Medulla oblongata (tissue), 1 donor: ENCODE measurements around the gene OR6K3.
"Not testable (repeated sequence)": the region's sequence is repeated elsewhere in the genome, so short reads cannot be mapped to it uniquely, and the experiment has no call there.

Experiments used
- DNase-seq: peaks from one replicate; pipeline ENCODE4 v3.0.0-alpha.2; 2015; ENCODE audit errors: extremely low spot score

Gene OR6K3

GRCh38 chr1:158720620-158721019 is at the start of gene OR6K3:
Gene OR6K3 (minus strand): TSS chr1:158720720. CDS start chr1:158718115, 2,605 bp downstream.
- DNase-seq: no peak

- no peak for DNase-seq
Observed at GRCh38 chr1:158754420-158754819, 33.9 kb upstream of the OR6K3 start, which contains the start of gene OR6K6. Gene OR6K6 (plus strand): TSS chr1:158754720. CDS start chr1:158754888, 168 bp downstream.

GRCh38 chr1:158752155-158752712 is 31.7 kb upstream of the OR6K3 start:
- no peak for DNase-seq

- DNase-seq: no peak
Observed at GRCh38 chr1:158735848-158736247, 15.3 kb upstream of the OR6K3 start.

GRCh38 chr1:158732524-158732923 is 12.0 kb upstream of the OR6K3 start:
- no peak for DNase-seq

- no peak for DNase-seq
Observed at GRCh38 chr1:158731707-158732106, 11.2 kb upstream of the OR6K3 start.

GRCh38 chr1:158730453-158730852 is 9.9 kb upstream of the OR6K3 start:
- DNase-seq: no peak

- no peak for DNase-seq
Observed at GRCh38 chr1:158728510-158729225, 8.1 kb upstream of the OR6K3 start.

- DNase-seq: no peak
Observed at GRCh38 chr1:158724442-158724841, 3.9 kb upstream of the OR6K3 start.

GRCh38 chr1:158719664-158720063 is 856 bp downstream of the OR6K3 start:
- no peak for DNase-seq

GRCh38 chr1:158717344-158717743 is 3.2 kb downstream of the OR6K3 start:
- DNase-seq: no peak

GRCh38 chr1:158716335-158716734 is 4.2 kb downstream of the OR6K3 start:
- no peak for DNase-seq

GRCh38 chr1:158714754-158715153 is 5.8 kb downstream of the OR6K3 start:
- no peak for DNase-seq

GRCh38 chr1:158711098-158711497 is 9.4 kb downstream of the OR6K3 start:
- DNase-seq: no peak

- no peak for DNase-seq
Observed at GRCh38 chr1:158706096-158706495, 14.4 kb downstream of the OR6K3 start.

- DNase-seq: no peak
Observed at GRCh38 chr1:158700552-158700951, 20.0 kb downstream of the OR6K3 start, which contains the start of gene OR6K2. Gene OR6K2 (minus strand): TSS chr1:158700652. CDS start chr1:158700652, 0 bp downstream.

GRCh38 chr1:158694596-158694995 is 25.9 kb downstream of the OR6K3 start:
- no peak for DNase-seq

- DNase-seq: no peak
Observed at GRCh38 chr1:158692356-158692755, 28.2 kb downstream of the OR6K3 start.

GRCh38 chr1:158691907-158692306 is 28.6 kb downstream of the OR6K3 start:
- DNase-seq: no peak

- not testable (repeated sequence) for DNase-seq
Observed at GRCh38 chr1:158691149-158691548, 29.4 kb downstream of the OR6K3 start.

- DNase-seq: no peak
Observed at GRCh38 chr1:158689875-158690274, 30.6 kb downstream of the OR6K3 start.

GRCh38 chr1:158689110-158689509 is 31.4 kb downstream of the OR6K3 start:
- no peak for DNase-seq

GRCh38 chr1:158688343-158688742 is 32.2 kb downstream of the OR6K3 start:
- not testable (repeated sequence) for DNase-seq
